Choroid plexus epithelial cell (primary cell): ENCODE results near the gene SSC5D.

Source experiments
- DNase-seq: peaks from one replicate; pipeline ENCODE4 v3.0.0-alpha.2; 2010; ENCODE audit warnings: low read depth
- H3K4me3 ChIP-seq: 2 replicates; pipeline ENCODE4 v1.5.1; 2011; ENCODE audit warnings: low read depth, mild to moderate bottlenecking, control low read depth, low read length, moderate library complexity
- TF ChIP-seq, protein P1 (sequence below): conservative IDR thresholded peaks from 2 replicates; pipeline ENCODE4 v1.5.1; 2011; ENCODE audit warnings: low read depth, mild to moderate bottlenecking, control low read depth, inconsistent platforms, low read length, moderate library complexity

The SSC5D gene

DNA sequence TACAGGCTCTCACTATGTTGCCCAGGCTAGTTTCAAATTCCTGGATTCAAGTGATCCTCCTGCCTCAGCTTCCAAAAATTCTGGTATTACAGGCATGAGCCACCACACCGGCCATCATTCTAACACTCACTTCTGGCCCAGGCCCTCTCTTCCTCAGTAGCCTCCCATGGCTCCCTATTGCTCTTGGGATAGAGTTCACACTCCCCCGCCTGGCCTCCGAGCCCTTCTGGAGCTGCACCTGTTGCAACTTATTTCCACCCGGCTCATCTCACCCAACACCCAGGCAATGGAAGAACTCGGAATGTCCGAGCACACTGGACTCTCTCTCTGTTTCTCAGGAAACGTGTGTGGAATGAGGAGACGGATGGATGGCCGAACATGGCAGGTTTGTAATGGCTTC is 66.1 kb downstream of the SSC5D start:
- DNase-seq, result no peak
- H3K4me3 ChIP-seq, result no peak overlapping the region
- TF ChIP-seq, protein P1, sequence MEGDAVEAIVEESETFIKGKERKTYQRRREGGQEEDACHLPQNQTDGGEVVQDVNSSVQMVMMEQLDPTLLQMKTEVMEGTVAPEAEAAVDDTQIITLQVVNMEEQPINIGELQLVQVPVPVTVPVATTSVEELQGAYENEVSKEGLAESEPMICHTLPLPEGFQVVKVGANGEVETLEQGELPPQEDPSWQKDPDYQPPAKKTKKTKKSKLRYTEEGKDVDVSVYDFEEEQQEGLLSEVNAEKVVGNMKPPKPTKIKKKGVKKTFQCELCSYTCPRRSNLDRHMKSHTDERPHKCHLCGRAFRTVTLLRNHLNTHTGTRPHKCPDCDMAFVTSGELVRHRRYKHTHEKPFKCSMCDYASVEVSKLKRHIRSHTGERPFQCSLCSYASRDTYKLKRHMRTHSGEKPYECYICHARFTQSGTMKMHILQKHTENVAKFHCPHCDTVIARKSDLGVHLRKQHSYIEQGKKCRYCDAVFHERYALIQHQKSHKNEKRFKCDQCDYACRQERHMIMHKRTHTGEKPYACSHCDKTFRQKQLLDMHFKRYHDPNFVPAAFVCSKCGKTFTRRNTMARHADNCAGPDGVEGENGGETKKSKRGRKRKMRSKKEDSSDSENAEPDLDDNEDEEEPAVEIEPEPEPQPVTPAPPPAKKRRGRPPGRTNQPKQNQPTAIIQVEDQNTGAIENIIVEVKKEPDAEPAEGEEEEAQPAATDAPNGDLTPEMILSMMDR, result no peak

DNA sequence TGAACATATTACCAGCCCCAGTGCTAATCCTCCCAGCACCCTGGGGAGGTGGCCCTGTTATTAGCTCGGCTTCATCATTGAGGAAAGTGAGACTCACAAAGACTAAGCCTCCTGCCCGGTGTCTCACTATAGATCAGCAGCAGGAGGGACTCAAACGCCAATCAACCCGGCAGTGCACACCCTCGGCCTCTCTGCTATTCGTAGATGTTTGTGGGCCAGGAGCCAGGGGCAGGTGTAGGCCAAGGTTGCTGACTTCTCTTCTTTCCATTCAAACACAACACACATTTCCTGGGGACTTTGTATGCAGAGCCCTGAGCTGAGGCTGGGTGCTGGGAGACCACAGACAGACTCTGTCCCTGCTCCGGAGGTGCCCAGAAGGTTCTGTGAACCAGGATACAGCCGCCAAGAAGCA is 66.5 kb downstream of the SSC5D start:
- no peak for DNase-seq
- no peak overlapping the region for H3K4me3 ChIP-seq
- TF ChIP-seq, protein P1, result no peak

DNA sequence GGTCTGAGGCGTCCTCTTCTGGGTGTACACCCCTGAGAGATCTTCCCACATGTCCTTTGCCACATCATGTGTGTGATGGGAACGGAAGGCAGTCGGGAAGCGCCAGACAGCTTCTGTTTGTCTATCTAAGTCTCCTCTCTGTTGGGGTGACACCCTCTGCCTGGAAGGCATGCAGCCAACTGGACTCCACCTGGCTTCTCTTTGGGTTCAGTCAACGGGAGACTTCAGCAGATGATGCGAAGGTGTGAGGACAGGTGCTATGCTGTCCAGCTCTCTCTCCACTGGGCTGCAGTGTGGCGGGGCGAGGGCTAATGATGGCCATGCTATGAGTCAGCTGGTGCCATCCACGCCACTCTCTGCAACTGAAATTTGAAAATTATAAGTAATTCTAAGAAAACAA is 71.4 kb downstream of the SSC5D start:
- TF ChIP-seq, protein P1, result no peak
- H3K4me3 ChIP-seq, result no peak overlapping the region
- DNase-seq, result no peak

DNA sequence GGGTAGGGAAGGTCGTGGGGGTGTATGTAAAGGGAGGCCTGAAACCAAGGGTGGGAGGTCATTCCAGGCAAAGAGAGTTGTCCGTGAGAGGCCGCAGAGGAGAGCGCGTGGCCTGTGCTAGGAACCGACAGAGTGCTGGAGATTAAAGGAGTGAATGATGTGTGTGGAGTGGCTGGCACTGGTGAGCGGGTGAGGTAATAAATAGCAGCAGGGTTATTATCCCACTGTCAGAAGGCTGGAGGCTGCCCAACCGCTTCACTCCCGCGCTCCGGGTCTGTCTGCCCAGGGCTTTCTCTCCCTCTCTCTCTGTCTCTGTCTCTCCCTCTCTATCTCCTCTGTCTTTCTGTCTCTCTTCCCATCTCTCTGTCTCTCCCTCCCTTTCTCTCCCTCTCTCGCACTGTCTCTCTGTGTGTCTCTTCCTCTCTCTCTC is 75.0 kb downstream of the SSC5D start:
- H3K4me3 ChIP-seq, result no peak overlapping the region
- TF ChIP-seq, protein P1, result no peak
- DNase-seq, result peak; percentile 13

DNA sequence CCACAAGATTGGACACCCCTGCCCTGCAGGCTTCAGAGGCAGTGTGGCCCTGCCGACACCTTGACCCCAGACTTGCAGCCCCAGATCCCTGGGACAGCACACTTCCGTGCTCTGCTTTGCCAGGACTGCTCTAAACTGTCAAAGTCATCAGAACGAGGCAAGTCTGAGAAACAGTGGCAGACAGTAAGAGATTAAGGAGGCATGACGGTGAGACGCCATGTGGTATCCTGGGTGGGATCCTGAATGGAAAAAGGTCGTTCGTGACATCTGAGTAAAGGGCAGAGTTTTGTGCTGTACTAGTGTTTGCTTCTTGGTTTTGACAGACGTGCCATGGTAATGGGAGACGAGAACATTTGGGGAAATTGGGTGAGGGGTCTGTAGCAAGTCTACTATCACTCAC is 78.6 kb downstream of the SSC5D start:
- no peak for DNase-seq
- H3K4me3 ChIP-seq, result no peak overlapping the region
- TF ChIP-seq, protein P1, result no peak

DNA sequence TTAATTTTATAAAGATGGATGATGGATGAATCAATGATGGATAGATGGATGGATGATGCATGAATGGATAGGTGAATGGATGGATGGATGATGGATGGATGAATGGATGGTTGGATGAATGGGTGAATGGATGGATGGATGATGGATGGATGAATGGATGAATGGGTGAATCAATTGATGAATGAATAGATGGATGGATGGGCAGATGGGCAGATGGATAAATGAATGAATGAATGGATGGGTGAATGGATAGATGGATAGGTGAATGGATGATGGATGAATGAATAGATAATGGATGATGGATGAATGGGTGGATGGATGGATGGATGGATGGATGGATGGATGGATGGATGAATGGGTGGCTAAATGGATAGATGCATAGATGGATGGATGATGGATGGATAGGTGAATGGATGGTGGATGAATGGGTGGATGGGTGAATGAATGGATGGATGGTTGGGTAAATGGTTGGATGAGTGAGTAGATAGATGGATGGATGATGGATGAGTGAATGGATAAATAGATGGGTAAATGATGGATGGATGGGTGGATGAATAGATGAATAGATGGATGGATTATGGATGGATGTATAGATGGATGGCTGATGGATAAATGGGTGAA is 79.6 kb downstream of the SSC5D start:
- no peak for DNase-seq
- TF ChIP-seq, protein P1, result no peak
- H3K4me3 ChIP-seq, result no peak overlapping the region
